Measurements from ENCODE around the gene KLRC2.
"Not testable (repeated sequence)": the region's sequence is repeated elsewhere in the genome, so short reads cannot be mapped to it uniquely, and the experiment has no call there.

GRCh38 chr12:10394531-10395152, 41.2 kb downstream of the KLRC2 start:
- TF ChIP-seq POLR2A, CTCF (IDR thresholded peaks at IDR 0.05): not testable (repeated sequence)
